ENCODE measurements around the gene GRB10. TPM values are rescaled to one million over a fixed set of nuclear protein-coding genes. Genes with fewer than 3 reads are reported as not detected.

GRB10 gene
- total RNA-seq, 1 donor from 2014 or later: 67.7 TPM

GRCh38 chr7:50727072-50727471 is 55.6 kb downstream of the GRB10 start:
- no peak for TF ChIP-seq CTCF (IDR thresholded peaks at IDR 0.05; ENCODE audit: insufficient read depth, low read length, severe bottlenecking)
- H3K4me3 ChIP-seq (ENCODE audit: low read depth, low read length): no peak overlapping the region
- DNase-seq (ENCODE audit: low read depth) (peak; percentile 46), FAIRE-seq (no peak)
- peaks cover 14% of the 10 kb centered on the region for H3K36me3 ChIP-seq (ENCODE audit: control insufficient read depth, insufficient read depth, low read length)
- H3K27me3 ChIP-seq (ENCODE audit: control insufficient read depth, insufficient read depth, low read length): no peaks in the 10 kb centered on the region

GRCh38 chr7:50725774-50726173 is 56.9 kb downstream of the GRB10 start:
- H3K27me3 ChIP-seq (ENCODE audit: control insufficient read depth, insufficient read depth, low read length): no peaks in the 10 kb centered on the region
- TF ChIP-seq CTCF (IDR thresholded peaks at IDR 0.05; ENCODE audit: insufficient read depth, low read length, severe bottlenecking): no peak
- peaks cover 15% of the 10 kb centered on the region for H3K36me3 ChIP-seq (ENCODE audit: control insufficient read depth, insufficient read depth, low read length)
- no peak overlapping the region for H3K4me3 ChIP-seq (ENCODE audit: low read depth, low read length)
- DNase-seq (ENCODE audit: low read depth): no peak
- FAIRE-seq: no peak

DNA sequence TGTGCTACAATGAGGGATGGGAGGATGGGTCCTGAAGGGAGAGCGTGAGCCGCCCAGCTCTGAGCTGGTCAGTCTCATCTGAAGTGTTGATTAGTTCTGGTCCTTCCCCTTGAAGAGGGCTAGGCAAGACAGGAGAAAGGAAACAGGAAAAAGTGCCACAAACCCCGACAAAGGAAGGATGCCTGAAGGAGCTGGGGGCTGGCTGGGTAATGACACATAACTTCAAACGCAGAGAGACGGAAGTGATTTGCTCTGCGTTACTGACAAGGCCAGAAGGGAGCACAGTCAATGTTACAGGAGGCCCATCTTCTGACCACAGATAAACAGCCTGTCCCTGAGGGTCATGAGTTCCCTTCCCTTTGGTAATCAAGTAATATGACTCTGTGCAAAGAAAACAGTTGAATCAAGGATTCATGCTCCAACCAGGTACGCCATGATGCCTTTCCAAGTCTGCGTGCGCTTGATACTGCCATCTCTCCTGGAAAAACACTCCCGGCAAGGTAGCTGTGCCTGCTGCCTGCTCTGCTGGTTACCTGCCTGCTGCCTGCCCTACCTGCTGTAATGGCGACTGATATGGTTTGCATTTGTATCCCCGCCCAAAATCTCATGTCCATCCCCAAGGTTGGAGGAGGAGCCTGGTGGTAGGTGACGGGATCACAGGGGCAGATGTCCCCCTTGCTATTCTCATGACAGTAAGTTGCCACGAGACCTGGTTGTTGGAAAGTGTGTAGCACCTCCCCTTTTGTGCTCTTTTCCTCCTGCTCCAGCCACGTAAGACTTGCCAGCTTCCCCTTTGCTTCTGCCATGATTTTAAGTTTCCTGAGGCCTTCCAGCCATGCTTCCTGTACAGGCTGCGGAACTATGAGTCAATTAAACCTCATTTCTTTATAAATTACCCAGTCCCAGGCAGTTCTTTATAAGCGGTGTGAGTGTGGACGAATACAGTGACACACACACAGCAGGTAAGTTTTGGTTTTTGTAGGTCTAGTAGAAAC is 57.9 kb downstream of the GRB10 start:
- peak; percentile 13 for FAIRE-seq
- TF ChIP-seq CTCF (IDR thresholded peaks at IDR 0.05; ENCODE audit: insufficient read depth, low read length, severe bottlenecking): no peak
- Histone ChIP-seq H3K4me3 (ENCODE audit: low read depth, low read length) (no peak overlapping the region), H3K36me3 (ENCODE audit: control insufficient read depth, insufficient read depth, low read length) (peaks cover 13% of the 10 kb centered on the region), H3K27me3 (ENCODE audit: control insufficient read depth, insufficient read depth, low read length) (no peaks in the 10 kb centered on the region)
- DNase-seq (ENCODE audit: low read depth): no peak

DNA sequence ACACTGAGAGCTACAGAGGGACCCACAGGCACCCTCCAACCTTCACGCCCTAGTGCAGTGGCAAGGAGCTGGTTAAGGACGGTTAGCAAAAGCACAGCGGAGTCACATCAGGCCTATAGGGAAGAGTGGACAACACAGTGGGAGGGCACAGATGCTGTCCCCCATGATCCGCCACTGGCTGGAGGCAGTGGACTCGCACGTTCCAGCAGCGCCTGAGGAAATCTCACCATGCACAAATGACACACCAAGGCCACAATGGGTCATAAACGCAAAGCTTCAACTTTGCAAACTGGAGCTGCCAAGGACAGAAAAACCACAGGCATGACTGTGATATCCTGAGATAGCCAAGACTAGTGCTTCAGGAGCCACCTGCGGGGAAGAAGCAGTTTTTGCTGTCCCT is 58.8 kb downstream of the GRB10 start:
- no peak for TF ChIP-seq CTCF (IDR thresholded peaks at IDR 0.05; ENCODE audit: insufficient read depth, low read length, severe bottlenecking)
- FAIRE-seq: no peak
- peaks cover 13% of the 10 kb centered on the region for H3K36me3 ChIP-seq (ENCODE audit: control insufficient read depth, insufficient read depth, low read length)
- H3K4me3 ChIP-seq (ENCODE audit: low read depth, low read length): no peak overlapping the region
- no peaks in the 10 kb centered on the region for H3K27me3 ChIP-seq (ENCODE audit: control insufficient read depth, insufficient read depth, low read length)
- no peak for DNase-seq (ENCODE audit: low read depth)

- FAIRE-seq (no peak), DNase-seq (ENCODE audit: low read depth) (no peak)
Measured at GRCh38 chr7:50723173-50723572, 59.5 kb downstream of the GRB10 start.

More at GRCh38 chr7:50723173-50723572, 59.5 kb downstream of the GRB10 start:
- TF ChIP-seq CTCF (IDR thresholded peaks at IDR 0.05; ENCODE audit: insufficient read depth, low read length, severe bottlenecking): no peak
- no peak overlapping the region for H3K4me3 ChIP-seq (ENCODE audit: low read depth, low read length)
- H3K36me3 ChIP-seq (ENCODE audit: control insufficient read depth, insufficient read depth, low read length): peaks cover 13% of the 10 kb centered on the region
- no peaks in the 10 kb centered on the region for H3K27me3 ChIP-seq (ENCODE audit: control insufficient read depth, insufficient read depth, low read length)

Measured in bronchial epithelial cell (primary cell).